Spleen (tissue), 7 donors: ENCODE measurements around the gene NBEA.

Experiments used
- POLR2A ChIP-seq, 3 donors: fragments of 450-650 bp; IDR thresholded peaks; one replicate each; pipeline ENCODE4 v1.5.1; 2017; ENCODE audit warnings: antibody characterized with exemption in 3 of 3, mild to moderate bottlenecking in 1 of 3
- POLR2AphosphoS5 ChIP-seq, 3 donors: sonication (generic); formaldehyde crosslinking; IDR thresholded peaks; one replicate each; pipeline ENCODE4 v1.5.1; 2017; ENCODE audit warnings: antibody characterized with exemption in 3 of 3
- TF ChIP-seq, protein P1 (sequence below), 11 experiments: fragments of 200-600 bp in 7 of 11; fragments of 450-650 bp in 4 of 11; sonication (generic) in 4 of 11; IDR thresholded peaks in 8 of 11; conservative IDR thresholded peaks in 3 of 11; 1 replicate in 7 of 11; 2 replicates in 4 of 11; pipeline versions ENCODE4 v1.4.0 to v1.8.0; 2016 to 2021; ENCODE audit warnings: antibody characterized with exemption in 11 of 11, inconsistent platforms in 4 of 11, mild to moderate bottlenecking in 1 of 11
- donor health status: DM: no; HTN: no; CAD: no; lungs with moderate emphysema.
- donor health status: DM: no; HTN: no; CAD: no.
- donor health status: DM: no; HTN: no; CAD: no.

DNA sequence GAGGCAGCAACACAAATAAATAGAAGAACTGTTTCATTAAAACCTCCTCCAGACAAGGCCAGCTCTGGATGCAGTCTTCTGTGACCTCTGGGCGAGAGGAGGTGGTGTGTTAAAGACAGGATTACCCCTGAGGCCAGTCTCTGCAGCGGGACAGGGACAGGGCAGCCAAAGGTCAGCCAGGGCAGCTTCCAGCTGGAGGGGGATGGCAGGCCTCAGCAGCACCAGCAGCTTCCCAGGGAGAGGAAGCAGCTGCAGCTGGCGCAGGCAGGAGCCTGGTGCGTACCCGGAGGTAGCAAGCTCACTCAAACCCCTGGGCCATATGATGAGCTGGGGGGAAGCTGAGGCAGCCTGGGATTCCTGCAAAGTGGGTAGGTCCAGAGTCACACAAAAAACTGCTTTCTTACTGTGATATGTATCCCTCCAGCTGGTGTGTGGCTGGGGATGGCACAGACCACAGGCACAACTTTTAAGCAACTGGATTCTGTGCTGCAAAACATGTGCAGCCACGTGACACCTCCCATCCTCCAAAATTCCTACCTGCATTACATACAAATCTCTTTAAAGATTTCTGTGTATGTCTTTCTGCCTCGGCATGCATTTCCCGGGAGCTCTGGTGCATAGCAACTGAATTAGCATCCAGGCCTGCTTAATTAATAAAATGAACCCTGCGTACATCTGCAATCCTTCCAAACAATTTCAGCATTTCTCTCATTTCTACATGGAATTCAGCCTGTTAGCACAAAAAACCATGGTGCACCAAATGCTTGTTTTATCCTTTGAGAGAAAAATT lies 772.7 kb downstream of the NBEA start:
- TF ChIP-seq, protein P1, sequence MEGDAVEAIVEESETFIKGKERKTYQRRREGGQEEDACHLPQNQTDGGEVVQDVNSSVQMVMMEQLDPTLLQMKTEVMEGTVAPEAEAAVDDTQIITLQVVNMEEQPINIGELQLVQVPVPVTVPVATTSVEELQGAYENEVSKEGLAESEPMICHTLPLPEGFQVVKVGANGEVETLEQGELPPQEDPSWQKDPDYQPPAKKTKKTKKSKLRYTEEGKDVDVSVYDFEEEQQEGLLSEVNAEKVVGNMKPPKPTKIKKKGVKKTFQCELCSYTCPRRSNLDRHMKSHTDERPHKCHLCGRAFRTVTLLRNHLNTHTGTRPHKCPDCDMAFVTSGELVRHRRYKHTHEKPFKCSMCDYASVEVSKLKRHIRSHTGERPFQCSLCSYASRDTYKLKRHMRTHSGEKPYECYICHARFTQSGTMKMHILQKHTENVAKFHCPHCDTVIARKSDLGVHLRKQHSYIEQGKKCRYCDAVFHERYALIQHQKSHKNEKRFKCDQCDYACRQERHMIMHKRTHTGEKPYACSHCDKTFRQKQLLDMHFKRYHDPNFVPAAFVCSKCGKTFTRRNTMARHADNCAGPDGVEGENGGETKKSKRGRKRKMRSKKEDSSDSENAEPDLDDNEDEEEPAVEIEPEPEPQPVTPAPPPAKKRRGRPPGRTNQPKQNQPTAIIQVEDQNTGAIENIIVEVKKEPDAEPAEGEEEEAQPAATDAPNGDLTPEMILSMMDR (IDR thresholded peaks at IDR 0.05 in 8 of 11, conservative IDR thresholded peaks at IDR 0.05 in 3 of 11) = no peak
- TF ChIP-seq POLR2AphosphoS5 (IDR thresholded peaks at IDR 0.05) (peak in 2 of 3 donors; percentile 25 to 53), POLR2A (IDR thresholded peaks at IDR 0.05) (no peak)
